Retinal pigment epithelial cell (primary cell): ENCODE data around the gene KCNAB1.

ENCODE experiments used
- DNase-seq: peaks from one replicate; pipeline ENCODE4 v3.0.0-alpha.2; 2010; ENCODE audit warnings: low read depth
- H3K4me3 ChIP-seq: 2 replicates; pipeline ENCODE4 v1.5.1; 2011; ENCODE audit warnings: mild to moderate bottlenecking, low read length, control low read depth, moderate library complexity
- CTCF ChIP-seq: conservative IDR thresholded peaks from 2 replicates; pipeline ENCODE4 v1.5.1; 2011; ENCODE audit warnings: low read depth, low read length, control low read depth, inconsistent platforms

Gene KCNAB1

GRCh38 chr3:156172536-156172935 is 52.2 kb downstream of the KCNAB1 start:
- H3K4me3 ChIP-seq: no peak overlapping the region
- DNase-seq: no peak
- TF ChIP-seq CTCF: no peak

DNA sequence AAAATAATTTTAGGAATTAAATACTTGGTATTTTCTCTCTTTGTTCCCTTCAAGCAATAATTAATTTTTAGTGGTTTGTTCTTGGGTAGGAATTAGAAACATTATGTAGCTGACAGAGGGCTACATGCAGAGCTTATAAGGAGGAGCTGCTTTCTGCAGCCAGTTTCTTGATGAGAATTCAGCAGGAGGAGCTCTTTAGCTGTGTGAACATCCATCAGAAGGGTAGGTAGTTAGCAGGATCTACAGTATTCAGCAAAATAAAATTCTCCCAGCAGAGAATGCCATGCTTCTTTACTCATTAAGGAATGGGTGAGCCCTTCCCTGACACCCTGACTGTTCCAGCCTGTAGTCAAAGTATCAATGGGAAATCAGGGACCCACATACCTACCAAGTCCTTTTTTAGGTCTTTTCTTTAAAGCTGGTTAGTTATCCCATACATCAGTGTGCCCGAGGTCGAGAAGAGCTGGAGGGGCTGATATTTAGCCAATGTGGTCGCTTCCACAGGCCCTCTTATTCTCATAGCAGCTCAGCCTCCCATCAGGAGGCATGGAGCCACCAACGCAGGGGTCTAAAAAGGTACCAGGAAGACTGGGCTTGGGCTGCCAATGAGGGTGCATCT is 54.0 kb downstream of the KCNAB1 start:
- TF ChIP-seq CTCF: peak; percentile 73
- DNase-seq: peak; percentile 34
- no peak overlapping the region for H3K4me3 ChIP-seq

GRCh38 chr3:156175570-156175969 is 55.2 kb downstream of the KCNAB1 start:
- TF ChIP-seq CTCF: no peak
- DNase-seq: no peak
- no peak overlapping the region for H3K4me3 ChIP-seq

- H3K4me3 ChIP-seq: no peak overlapping the region
- no peak for TF ChIP-seq CTCF
Measured at GRCh38 chr3:156176048-156176447, 55.7 kb downstream of the KCNAB1 start.

DNA sequence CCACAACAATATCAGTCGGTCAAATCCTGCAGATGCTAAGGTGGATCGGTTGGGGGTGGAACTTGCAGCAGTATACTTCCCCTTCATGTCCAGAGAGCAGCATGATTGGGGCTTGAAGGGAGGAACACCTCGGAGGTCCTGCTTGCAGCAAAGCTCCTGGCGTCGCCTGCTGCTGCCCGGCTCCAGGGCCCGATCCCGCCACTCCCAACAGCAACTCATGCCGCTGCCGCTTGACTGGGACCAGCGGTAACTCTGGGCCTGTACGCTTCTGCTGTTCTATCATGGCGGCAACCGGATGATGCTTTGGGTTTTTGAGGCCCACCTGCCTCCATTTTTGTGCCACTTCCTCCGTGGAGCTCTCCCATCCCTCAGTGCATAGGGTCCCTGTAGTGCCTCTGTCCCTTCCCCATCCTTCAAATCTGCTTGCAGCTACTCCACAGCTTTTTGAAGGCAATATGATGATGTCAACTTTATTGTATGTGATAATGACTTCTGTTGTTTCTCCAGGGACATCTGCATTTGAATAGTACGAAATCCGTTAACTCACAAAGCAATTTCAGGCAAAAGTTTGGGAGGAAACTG is 56.3 kb downstream of the KCNAB1 start:
- DNase-seq: no peak
- no peak overlapping the region for H3K4me3 ChIP-seq
- no peak for TF ChIP-seq CTCF

More at GRCh38 chr3:156176048-156176447, 55.7 kb downstream of the KCNAB1 start:
- no peak for DNase-seq

- H3K4me3 ChIP-seq: no peak overlapping the region
- TF ChIP-seq CTCF: no peak
- peak; percentile 59 for DNase-seq
Measured at GRCh38 chr3:156180077-156180476, 59.7 kb downstream of the KCNAB1 start.

DNA sequence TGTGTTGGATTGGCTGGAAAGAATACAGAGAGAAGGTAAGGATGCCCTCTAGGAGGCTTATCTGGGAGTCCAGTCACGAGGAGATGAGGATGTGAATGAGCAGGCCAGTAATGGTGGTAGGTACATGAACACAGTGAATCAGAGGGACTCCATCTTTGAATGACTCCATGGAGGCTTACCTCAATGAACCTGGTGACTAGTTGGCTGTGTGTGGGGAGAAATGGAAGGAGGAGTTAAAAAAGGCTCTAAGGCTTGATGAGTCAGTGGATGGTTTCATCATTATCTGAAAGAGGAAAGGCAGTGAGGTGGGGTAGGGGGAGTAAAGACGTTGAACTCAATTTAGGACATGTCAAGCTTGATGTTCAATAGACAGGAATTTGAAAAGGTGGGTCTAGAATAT is 61.1 kb downstream of the KCNAB1 start:
- no peak for DNase-seq
- H3K4me3 ChIP-seq: no peak overlapping the region
- no peak for TF ChIP-seq CTCF
